Measurements from ENCODE around the gene KIAA1586. TPM values are rescaled to one million over a fixed set of nuclear protein-coding genes. Genes with fewer than 3 reads are reported as not detected.
A peak's percentile ranks its signal among the peaks of the same experiment; 100 is the strongest.
"Not testable (repeated sequence)": the region's sequence is repeated elsewhere in the genome, so short reads cannot be mapped to it uniquely, and the experiment has no call there.

KIAA1586 gene
- polyA plus RNA-seq, 3 donors = 24.4 to 26.5 (median 25.3) TPM

- DNase-seq (ENCODE audit: low read depth in 3 of 3, low spot score in 2 of 3) = no peak
Observed at GRCh38 chr6:57040011-57040410, 6.5 kb upstream of the KIAA1586 start.

GRCh38 chr6:57044061-57044460 is 2.4 kb upstream of the KIAA1586 start:
- not testable (repeated sequence) for DNase-seq (ENCODE audit: low read depth in 3 of 3, low spot score in 2 of 3)

- DNase-seq (ENCODE audit: low read depth in 3 of 3, low spot score in 2 of 3) = no peak
Observed at GRCh38 chr6:57044568-57044967, 1.9 kb upstream of the KIAA1586 start.

- not testable (repeated sequence) for DNase-seq (ENCODE audit: low read depth in 3 of 3, low spot score in 2 of 3)
Observed at GRCh38 chr6:57047257-57047585, 728 bp downstream of the KIAA1586 start.

- not testable (repeated sequence) for DNase-seq (ENCODE audit: low read depth in 3 of 3, low spot score in 2 of 3)
Observed at GRCh38 chr6:57047859-57048258, 1.4 kb downstream of the KIAA1586 start.

- DNase-seq (ENCODE audit: low read depth in 3 of 3, low spot score in 2 of 3) = no peak
Observed at GRCh38 chr6:57048577-57048976, 2.1 kb downstream of the KIAA1586 start.

- no peak for DNase-seq (ENCODE audit: low read depth in 3 of 3, low spot score in 2 of 3)
Observed at GRCh38 chr6:57063847-57064246, 17.4 kb downstream of the KIAA1586 start.

- DNase-seq (ENCODE audit: low read depth in 3 of 3, low spot score in 2 of 3) = no peak
Observed at GRCh38 chr6:57064809-57065208, 18.3 kb downstream of the KIAA1586 start.

- DNase-seq (ENCODE audit: low read depth in 3 of 3, low spot score in 2 of 3) = no peak
Observed at GRCh38 chr6:57068061-57068460, 21.6 kb downstream of the KIAA1586 start.

GRCh38 chr6:57069228-57069627 is 22.7 kb downstream of the KIAA1586 start:
- DNase-seq (ENCODE audit: low read depth in 3 of 3, low spot score in 2 of 3) = no peak

- DNase-seq (ENCODE audit: low read depth in 3 of 3, low spot score in 2 of 3) = no peak
Observed at GRCh38 chr6:57069920-57070331, 23.4 kb downstream of the KIAA1586 start.

GRCh38 chr6:57072108-57072507 is 25.6 kb downstream of the KIAA1586 start:
- DNase-seq (ENCODE audit: low read depth in 3 of 3, low spot score in 2 of 3) = no peak

- no peak for DNase-seq (ENCODE audit: low read depth in 3 of 3, low spot score in 2 of 3)
Observed at GRCh38 chr6:57074383-57074782, 27.9 kb downstream of the KIAA1586 start.

- no peak for DNase-seq (ENCODE audit: low read depth in 3 of 3, low spot score in 2 of 3)
Observed at GRCh38 chr6:57075092-57075491, 28.6 kb downstream of the KIAA1586 start.

GRCh38 chr6:57078531-57079207 is 32.2 kb downstream of the KIAA1586 start:
- DNase-seq (ENCODE audit: low read depth in 3 of 3, low spot score in 2 of 3) = no peak

- DNase-seq (ENCODE audit: low read depth in 3 of 3, low spot score in 2 of 3) = no peak
Observed at GRCh38 chr6:57085471-57085870, 39.0 kb downstream of the KIAA1586 start.

GRCh38 chr6:57086843-57087242 is 40.4 kb downstream of the KIAA1586 start:
- no peak for DNase-seq (ENCODE audit: low read depth in 3 of 3, low spot score in 2 of 3)

GRCh38 chr6:57087916-57088315 is 41.4 kb downstream of the KIAA1586 start:
- DNase-seq (ENCODE audit: low read depth in 3 of 3, low spot score in 2 of 3) = no peak

- no peak for DNase-seq (ENCODE audit: low read depth in 3 of 3, low spot score in 2 of 3)
Observed at GRCh38 chr6:57089265-57089664, 42.8 kb downstream of the KIAA1586 start.

- peak; percentile 81 to 94 (median 92) for DNase-seq (ENCODE audit: low read depth in 3 of 3, low spot score in 2 of 3)
Observed at GRCh38 chr6:57089687-57090457, 43.4 kb downstream of the KIAA1586 start, which contains the start of gene ZNF451. TSS of gene ZNF451 (plus strand) at chr6:57090188. CDS start at chr6:57090254, 66 bp downstream.

- not testable (repeated sequence) for DNase-seq (ENCODE audit: low read depth in 3 of 3, low spot score in 2 of 3)
Observed at GRCh38 chr6:57090458-57091067, 44.1 kb downstream of the KIAA1586 start.

- DNase-seq (ENCODE audit: low read depth in 3 of 3, low spot score in 2 of 3) = not testable (repeated sequence)
Observed at GRCh38 chr6:57091375-57091774, 44.9 kb downstream of the KIAA1586 start.

Measured in right renal cortex interstitium (tissue), 3 donors.